IMR-90 (cell line): ENCODE data around the gene GSK3B. TPM values are rescaled to one million over a fixed set of nuclear protein-coding genes. Genes with fewer than 3 reads are reported as not detected.

ENCODE experiments used
- ATAC-seq: fragments of 200-7000 bp; cut with Tn5 transposase; 2 replicates; pipeline ENCODE4 v1.9.1; 2020; ENCODE audit warnings: low read depth, mild to moderate bottlenecking, moderate library complexity
- BruUV-seq: library from RNA; stranded (reverse); fragments of 400-500 nt; replicated peaks from 2 replicates; lab custom pipeline; 2021; lab: Mats Ljungman, UMichigan
- CTCF ChIA-PET: fragments of 300-600 bp; formaldehyde crosslinking; extraction: SDS; loops from one replicate; lab custom pipeline; 2021; ENCODE audit warnings: antibody characterized with exemption; lab: Yijun Ruan, JAX
- POLR2A ChIA-PET: fragments of 300-600 bp; sonication (Branson Sonifier 250); formaldehyde crosslinking; loops from one replicate; lab custom pipeline; 2022; ENCODE audit warnings: antibody characterized with exemption; ENCODE audit not compliant: unreplicated experiment; lab: Charles Lee
- DNase-seq: peaks from one replicate; pipeline ENCODE4 v3.0.0; 2013
- H2AFZ ChIP-seq: replicated peaks from 2 replicates; pipeline ENCODE3; 2013; ENCODE audit warnings: low read length, mild to moderate bottlenecking; ENCODE audit not compliant: poor library complexity
- H2AK5ac ChIP-seq: 2 replicates; pipeline ENCODE4 v1.6.1; 2013; ENCODE audit warnings: low read depth, low read length, inconsistent platforms
- H2AK9ac ChIP-seq: replicated peaks from 2 replicates; pipeline ENCODE3; 2013; ENCODE audit warnings: mild to moderate bottlenecking, low read depth, low read length, moderate library complexity; ENCODE audit not compliant: poor library complexity
- H2BK120ac ChIP-seq: 2 replicates; pipeline ENCODE4 v1.6.1; 2013; ENCODE audit warnings: low read depth, low read length, inconsistent platforms
- H2BK15ac ChIP-seq: 3 replicates; pipeline ENCODE4 v1.6.1; 2013; ENCODE audit warnings: low read depth, low read length, inconsistent platforms
- H2BK20ac ChIP-seq: 2 replicates; pipeline ENCODE4 v1.6.1; 2013; ENCODE audit warnings: low read depth, mild to moderate bottlenecking, inconsistent platforms, low read length, moderate library complexity
- H2BK5ac ChIP-seq: 2 replicates; pipeline ENCODE4 v1.6.1; 2013; ENCODE audit warnings: mild to moderate bottlenecking, low read depth, low read length, inconsistent platforms; ENCODE audit not compliant: poor library complexity, severe bottlenecking
- H3K14ac ChIP-seq: replicated peaks from 2 replicates; pipeline ENCODE4 v1.6.1; 2013; ENCODE audit warnings: low read depth, low read length, inconsistent platforms
- H3K18ac ChIP-seq: 2 replicates; pipeline ENCODE4 v1.6.1; 2013; ENCODE audit warnings: low read depth, low read length, control low read depth
- H3K23ac ChIP-seq: 2 replicates; pipeline ENCODE4 v1.6.1; 2013; ENCODE audit warnings: low read depth, low read length, inconsistent platforms
- H3K27ac ChIP-seq: 2 replicates; pipeline ENCODE4 v1.5.1; 2013; ENCODE audit warnings: mild to moderate bottlenecking, control low read depth, low read length; ENCODE audit not compliant: insufficient read depth
- H3K27me3 ChIP-seq: 2 replicates; pipeline ENCODE4 v1.6.1; 2013; ENCODE audit warnings: low read length; ENCODE audit not compliant: control insufficient read depth, insufficient read depth
- H3K36me3 ChIP-seq: 2 replicates; pipeline ENCODE4 v1.6.1; 2013; ENCODE audit warnings: low read length, mixed read lengths; ENCODE audit not compliant: control insufficient read depth, insufficient read depth
- H3K4ac ChIP-seq: 2 replicates; pipeline ENCODE4 v1.6.1; 2013; ENCODE audit warnings: low read depth, low read length, inconsistent platforms
- H3K4me1 ChIP-seq: 2 replicates; pipeline ENCODE4 v1.6.1; 2013; ENCODE audit warnings: low read length, mixed read lengths; ENCODE audit not compliant: control insufficient read depth, insufficient read depth
- H3K4me2 ChIP-seq: 2 replicates; pipeline ENCODE4 v1.6.1; 2013; ENCODE audit warnings: low read depth, mild to moderate bottlenecking, control low read depth, low read length, moderate library complexity
- H3K4me3 ChIP-seq: 2 replicates; pipeline ENCODE4 v1.5.1; 2013; ENCODE audit warnings: low read depth, mild to moderate bottlenecking, control low read depth, low read length, moderate library complexity; ENCODE audit not compliant: insufficient read depth
- H3K56ac ChIP-seq: 2 replicates; pipeline ENCODE4 v1.6.1; 2013; ENCODE audit warnings: low read length, inconsistent platforms; ENCODE audit not compliant: insufficient read depth; ENCODE audit errors: extremely low read depth
- H3K79me1 ChIP-seq, 2 experiments: 2 replicates each; pipeline ENCODE4 v1.6.1; 2013; ENCODE audit warnings: low read length in 2 of 2, inconsistent platforms in 1 of 2, low read depth in 1 of 2
- H3K9ac ChIP-seq: 2 replicates; pipeline ENCODE4 v1.6.1; 2013; ENCODE audit warnings: low read depth, low read length, control low read depth
- H3K9me1 ChIP-seq: 2 replicates; pipeline ENCODE4 v1.6.1; 2013; ENCODE audit warnings: low read length, inconsistent platforms; ENCODE audit not compliant: insufficient read depth
- H3K9me3 ChIP-seq: 2 replicates; pipeline ENCODE4 v1.6.1; 2013; ENCODE audit warnings: low read length; ENCODE audit not compliant: control insufficient read depth, insufficient read depth
- H4K20me1 ChIP-seq: 2 replicates; pipeline ENCODE4 v1.6.1; 2013; ENCODE audit warnings: low read length, inconsistent platforms; ENCODE audit not compliant: insufficient read depth
- H4K5ac ChIP-seq: 2 replicates; pipeline ENCODE4 v1.6.1; 2013; ENCODE audit warnings: mild to moderate bottlenecking, low read depth, low read length, control low read depth
- H4K8ac ChIP-seq, 2 experiments: 2 replicates each; pipeline ENCODE4 v1.6.1; 2013; ENCODE audit warnings: low read depth in 2 of 2, low read length in 2 of 2, control low read depth in 1 of 2, inconsistent platforms in 1 of 2
- H4K91ac ChIP-seq: 2 replicates; pipeline ENCODE4 v1.6.1; 2013; ENCODE audit warnings: low read depth, low read length, inconsistent platforms; ENCODE audit not compliant: insufficient read depth
- MAZ ChIP-seq: IDR thresholded peaks from 2 replicates; pipeline ENCODE4 v1.6.1; 2012; ENCODE audit warnings: low read depth, mild to moderate bottlenecking, low read length, improper control_type of control experiment, moderate library complexity, borderline replicate concordance
- USF2 ChIP-seq: fragments of 150-350 bp; IDR thresholded peaks from 2 replicates; pipeline ENCODE4 v1.6.1; 2017; ENCODE audit warnings: mild to moderate bottlenecking, antibody characterized with exemption, low read length, low read depth
- WGBS, 2 experiments: methylation state at CpG; one replicate each; pipeline versions ENCODE4 v1.1.5 to v1.1.7; 2013; ENCODE audit warnings: missing lambda C conversion rate in 2 of 2; ENCODE audit not compliant: insufficient read length in 1 of 2; ENCODE audit errors: extremely low coverage in 2 of 2; 5-methylcytosine and 5-hydroxymethylcytosine counted together
- dilution Hi-C: fragments of 300-500 bp; cut with HindIII; formaldehyde crosslinking; loops from one replicate; pipeline ENCODE4 v1.14.3; 2018; ENCODE audit warnings: low sequenced_read_pairs; ENCODE audit not compliant: unreplicated experiment
- in situ Hi-C: fragments of 300-500 bp; cut with MboI; formaldehyde crosslinking; loops from 3 replicates; pipeline ENCODE4 v1.14.3; 2019; ENCODE audit warnings: low sequenced_read_pairs, inconsistent platforms, mixed read lengths
- intact Hi-C: fragments of 100-400 bp; cut with micrococcal nuclease; formaldehyde crosslinking; loops from 2 replicates; pipeline ENCODE4 v1.10.0; 2022
- microRNA-seq, 2 experiments: library from miRNA; stranded (forward) in 1 of 2; unstranded in 1 of 2; fragments of 10-50 nt in 1 of 2; fragments of <30 nt in 1 of 2; gene quantifications in 1 of 2; microRNA quantifications in 1 of 2; one replicate each; pipeline versions ENCODE3 to v1.1.0; 2013 to 2020; ENCODE audit not compliant: insufficient read depth in 1 of 2, insufficient read length in 1 of 2, unreplicated experiment in 1 of 2
- polyA plus RNA-seq, 3 experiments: library from polyadenylated mRNA; depleted of rRNA; stranded (reverse); fragments of >200 nt; gene quantifications; 2 replicates each; pipeline ENCODE4 v1.2.3, GENCODE V29; 2012; ENCODE audit warnings: low replicate concordance in 1 of 3
- small RNA-seq, 5 experiments: library from RNA; depleted of rRNA; stranded (forward); fragments of <200 nt; gene quantifications; one replicate each; pipeline ENCODE3, GENCODE V24; 2012
- total RNA-seq: library from RNA; depleted of rRNA; stranded (reverse); fragments of >200 nt; gene quantifications from 2 replicates; pipeline ENCODE4 v1.2.3, GENCODE V29; 2012; rRNA removed

Gene GSK3B
- total and polyA plus RNA-seq, 2 of the 4 experiments (the other 2 are of a cell fraction): 19.2 to 33.2 TPM

DNA sequence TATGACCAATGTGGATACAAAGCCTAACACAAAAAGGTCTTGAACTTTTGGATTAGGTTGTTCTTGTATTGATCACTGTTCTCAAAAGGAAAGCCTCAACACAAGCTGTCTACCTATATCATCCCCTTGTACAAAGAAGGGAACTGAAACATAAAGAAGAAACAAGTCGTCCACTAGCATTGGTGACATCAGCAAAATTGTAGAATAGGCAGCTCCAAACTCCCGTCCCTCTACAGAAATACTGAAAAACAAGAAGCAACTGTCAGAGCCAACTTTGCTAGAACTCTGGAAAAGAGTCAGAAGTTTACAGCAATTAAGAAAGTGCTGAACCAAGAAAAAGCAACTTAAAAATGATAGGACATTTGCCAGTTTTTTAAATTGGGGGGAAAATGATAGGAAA is 319.8 kb downstream of the GSK3B start:
- Histone ChIP-seq H4K5ac (no peak overlapping the region), H3K4me2 (no peak overlapping the region), H2AK5ac (no peak overlapping the region), H2BK5ac (no peak overlapping the region), H2AFZ (no peak overlapping the region), H4K20me1 (no peaks in the 10 kb centered on the region), H3K27me3 (no peaks in the 10 kb centered on the region; the same call in 1 of the 2 replicates), H3K4me3 (no peak overlapping the region), H2BK20ac (no peak overlapping the region), H2BK120ac (no peak overlapping the region), H3K4ac (no peak overlapping the region), H4K8ac (no peak overlapping the region), H3K9me3 (no peaks in the 10 kb centered on the region; the same call in 1 of the 2 replicates), H3K23ac (no peak overlapping the region), H2AK9ac (no peak overlapping the region), H3K9ac (no peak overlapping the region), H3K14ac (no peak overlapping the region), H4K91ac (no peak overlapping the region), H3K79me1 (no peaks in the 10 kb centered on the region), H3K4me1 (no peaks in the 10 kb centered on the region), H2BK15ac (no peak overlapping the region), H3K9me1 (no peaks in the 10 kb centered on the region), H3K56ac (no peak overlapping the region), H3K18ac (no peak overlapping the region), H3K27ac (no peak overlapping the region), H3K36me3 (no peaks in the 10 kb centered on the region)
- TF ChIP-seq USF2: no peak
- no peak for TF ChIP-seq MAZ
- intact Hi-C loops: no loop called here
- dilution Hi-C loops: no loop called here
- ATAC-seq (no peak), DNase-seq (no peak)
- ChIA-PET CTCF (interaction anchor here (0.5 kb wide), 1 partner anchor 76 kb away, joined by 3 read pairs; no protein-coding TSS in a partner anchor), POLR2A (no interaction called here)
- in situ Hi-C loops: no loop called here
- no TSS peak for BruUV-seq
- no CpG with 5 or more reads among the region's 2 CpGs for whole genome bisulfite sequencing, 2 experiments

Small RNA genes within 50 kb of the gene (microRNA-seq; reads per million reads assigned to microRNA genes)
- not detected for gene RN7SL397P (ENCODE audit: insufficient read depth, insufficient read length)
- not detected for gene RN7SL762P (ENCODE audit: insufficient read depth, insufficient read length)

Small RNA genes within 50 kb of the gene (small RNA-seq; reads per million reads assigned to genes)
- gene RN7SL397P (0 reads per million in 5 experiments), gene RN7SL762P (0 reads per million in 5 experiments)

Other genes with a start within 250 kb of the GSK3B start
- gene GPR156, start 190.8 kb upstream of the GSK3B start, total RNA-seq: 0.18 and 0.28 TPM in 2 replicates
- gene GPR156, start 190.8 kb upstream of the GSK3B start, polyA plus RNA-seq (2012; rRNA removed): 0.09 and 0.22 TPM in 2 replicates